ENCODE results near the gene CADM3. TPM values are rescaled to one million over a fixed set of nuclear protein-coding genes. Genes with fewer than 3 reads are reported as not detected.
A peak's percentile ranks its signal among the peaks of the same experiment; 100 is the strongest.

The CADM3 gene
- total RNA-seq, 1 experiment from 2014 or later: not detected

- Histone ChIP-seq H3K4me3 (no peak overlapping the region), H3K9me3 (no peaks in the 10 kb centered on the region), H3K36me3 (no peaks in the 10 kb centered on the region), H3K27me3 (peaks cover 10% of the 10 kb centered on the region)
- DNase-seq: peak; percentile 23
These were observed 42.8 kb downstream of the CADM3 start for GRCh38 chr1:159214149-159214760.

GRCh38 chr1:159218649-159219636 lies 47.5 kb downstream of the CADM3 start:
- no peaks in the 10 kb centered on the region for H3K36me3 ChIP-seq
- no peaks in the 10 kb centered on the region for H3K9me3 ChIP-seq
- H3K27me3 ChIP-seq: peaks cover 15% of the 10 kb centered on the region
- no peak for DNase-seq
- H3K4me3 ChIP-seq: no peak overlapping the region

GRCh38 chr1:159222075-159222865 lies 50.9 kb downstream of the CADM3 start:
- peaks cover 8% of the 10 kb centered on the region for H3K27me3 ChIP-seq
- DNase-seq: no peak
- H3K9me3 ChIP-seq: no peaks in the 10 kb centered on the region
- no peaks in the 10 kb centered on the region for H3K36me3 ChIP-seq
- no peak overlapping the region for H3K4me3 ChIP-seq

- DNase-seq: no peak
- no peaks in the 10 kb centered on the region for H3K36me3 ChIP-seq
- no peaks in the 10 kb centered on the region for H3K9me3 ChIP-seq
- H3K27me3 ChIP-seq: peaks cover 9% of the 10 kb centered on the region
- H3K4me3 ChIP-seq: no peak overlapping the region
These were observed 51.6 kb downstream of the CADM3 start for GRCh38 chr1:159223004-159223403.

- Histone ChIP-seq H3K27me3 (peaks cover 3% of the 10 kb centered on the region; the same call in 1 of the 2 replicates), H3K9me3 (no peaks in the 10 kb centered on the region), H3K36me3 (no peaks in the 10 kb centered on the region), H3K4me3 (no peak overlapping the region)
- no peak for DNase-seq
These were observed 57.1 kb downstream of the CADM3 start for GRCh38 chr1:159228554-159228953.

GRCh38 chr1:159229260-159229885 lies 58.0 kb downstream of the CADM3 start:
- no peak for DNase-seq

DNA sequence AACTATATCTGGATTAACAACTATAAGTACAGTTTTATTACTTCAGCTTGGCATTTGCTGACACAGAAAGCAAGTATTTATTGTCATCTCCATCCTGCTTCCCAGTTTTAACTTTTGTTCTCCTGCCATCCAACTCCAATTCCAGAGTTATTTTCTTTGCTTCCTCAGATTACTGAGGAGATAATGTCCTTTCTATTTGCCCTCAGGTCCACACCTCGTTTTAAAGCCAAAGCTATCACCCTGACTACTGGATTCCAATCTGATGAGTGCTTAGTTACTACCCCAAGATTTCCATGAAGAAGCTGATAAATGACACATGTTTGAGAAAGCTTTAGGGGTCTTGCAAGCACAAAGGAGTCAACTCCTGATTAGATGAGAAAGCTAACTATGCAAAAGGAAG lies 58.5 kb downstream of the CADM3 start:
- no peak for DNase-seq
- H3K9me3 ChIP-seq: no peaks in the 10 kb centered on the region
- H3K4me3 ChIP-seq: no peak overlapping the region
- H3K36me3 ChIP-seq: no peaks in the 10 kb centered on the region
- H3K27me3 ChIP-seq: peaks cover 3% of the 10 kb centered on the region; the same call in 1 of the 2 replicates

More at GRCh38 chr1:159229260-159229885, 58.0 kb downstream of the CADM3 start:
- Histone ChIP-seq H3K36me3 (no peaks in the 10 kb centered on the region), H3K9me3 (no peaks in the 10 kb centered on the region), H3K4me3 (no peak overlapping the region), H3K27me3 (peaks cover 3% of the 10 kb centered on the region; the same call in 1 of the 2 replicates)

GRCh38 chr1:159239551-159240220 lies 68.3 kb downstream of the CADM3 start:
- DNase-seq: no peak
- Histone ChIP-seq H3K36me3 (no peaks in the 10 kb centered on the region), H3K27me3 (peaks cover 3% of the 10 kb centered on the region; the same call in 1 of the 2 replicates), H3K9me3 (0 out of 2 replicates have a peak, but pooled peaks cover 2% of the 10 kb centered on the region), H3K4me3 (no peak overlapping the region)

DNA sequence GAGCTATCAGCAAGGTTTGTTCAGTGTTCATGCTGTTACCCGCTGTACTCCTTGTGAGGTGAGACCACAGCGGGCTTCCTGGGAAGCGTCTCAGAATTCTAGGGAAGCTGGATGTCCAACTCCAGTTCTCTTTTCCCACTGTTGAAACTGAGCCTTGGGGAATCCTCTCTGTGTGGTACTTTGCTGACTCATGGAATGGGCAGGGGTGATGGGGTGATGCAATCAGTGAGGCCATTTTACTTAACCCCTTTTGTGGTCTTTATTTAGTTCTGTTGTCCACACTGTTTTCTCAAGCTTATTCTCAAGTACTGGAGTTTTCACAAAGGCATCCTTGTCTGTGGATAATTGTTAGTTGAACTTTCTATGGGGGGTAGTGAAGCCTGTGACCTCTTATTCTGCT lies 75.9 kb downstream of the CADM3 start:
- H3K4me3 ChIP-seq: no peak overlapping the region
- no peak for DNase-seq
- H3K36me3 ChIP-seq: no peaks in the 10 kb centered on the region
- 0 out of 2 replicates have a peak, but pooled peaks cover 2% of the 10 kb centered on the region for H3K9me3 ChIP-seq
- peaks cover 3% of the 10 kb centered on the region; the same call in 1 of the 2 replicates for H3K27me3 ChIP-seq

GRCh38 chr1:159248311-159248710 lies 76.9 kb downstream of the CADM3 start:
- H3K27me3 ChIP-seq: peaks cover 3% of the 10 kb centered on the region; the same call in 1 of the 2 replicates
- no peak for DNase-seq
- H3K36me3 ChIP-seq: no peaks in the 10 kb centered on the region
- H3K9me3 ChIP-seq: no peaks in the 10 kb centered on the region
- no peak overlapping the region for H3K4me3 ChIP-seq

DNA sequence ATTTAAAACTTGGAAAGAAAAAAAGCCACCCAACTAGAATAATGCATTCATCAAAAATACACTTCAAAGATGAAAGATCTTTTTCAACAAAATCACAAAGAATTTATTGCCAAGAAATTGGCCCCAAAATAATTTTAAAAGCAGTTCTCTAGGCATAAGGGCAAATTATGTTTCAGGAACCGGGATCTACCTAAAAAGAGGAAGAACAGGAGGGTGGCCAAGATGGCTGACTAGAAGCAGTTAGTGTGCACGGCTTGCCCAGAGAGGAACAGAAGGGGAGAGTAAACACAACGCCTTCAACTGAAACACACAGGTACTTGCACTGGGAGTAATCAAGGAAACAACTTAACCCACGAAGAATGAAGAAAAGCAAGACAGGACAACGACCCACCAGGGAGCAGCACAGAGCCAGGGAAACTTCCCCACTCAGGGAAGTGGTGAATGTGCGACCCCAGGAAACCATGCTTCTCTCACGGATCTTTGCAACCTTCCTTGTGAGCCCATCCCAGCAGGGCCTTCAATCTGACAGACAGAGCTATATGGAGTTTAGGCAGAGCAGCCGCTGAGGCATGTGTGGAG lies 79.3 kb downstream of the CADM3 start:
- DNase-seq: no peak
- Histone ChIP-seq H3K9me3 (no peaks in the 10 kb centered on the region), H3K4me3 (no peak overlapping the region)

More for the DNA sequence above, 79.3 kb downstream of the CADM3 start:
- H3K36me3 ChIP-seq: no peaks in the 10 kb centered on the region
- no peaks in the 10 kb centered on the region for H3K27me3 ChIP-seq

Other genes with a start within 250 kb of the CADM3 start
- not detected in 2 replicates for gene PYHIN1, start 240.1 kb upstream of the CADM3 start, total RNA-seq (2014; rRNA removed; shearing (Covaris generic); ENCODE audit: low replicate concordance)
- gene IFI16, start 161.7 kb upstream of the CADM3 start, total RNA-seq (2014; rRNA removed; shearing (Covaris generic); ENCODE audit: low replicate concordance): 33.8 and 35.7 TPM in 2 replicates
- gene AIM2, start 94.8 kb upstream of the CADM3 start, total RNA-seq (2014; rRNA removed; shearing (Covaris generic); ENCODE audit: low replicate concordance): not detected in 2 replicates
- gene ACKR1, start 33.3 kb downstream of the CADM3 start, total RNA-seq (2014; rRNA removed; shearing (Covaris generic); ENCODE audit: low replicate concordance): not detected in 2 replicates
- gene FCER1A, start 130.7 kb downstream of the CADM3 start, total RNA-seq (2014; rRNA removed; shearing (Covaris generic); ENCODE audit: low replicate concordance): not detected in 2 replicates

All from MG63 (cell line).